ENCODE results near the gene MYO3B. TPM values are rescaled to one million over a fixed set of nuclear protein-coding genes. Genes with fewer than 3 reads are reported as not detected.

MYO3B gene
- total RNA-seq, 1 experiment from 2014 or later = not detected

DNA sequence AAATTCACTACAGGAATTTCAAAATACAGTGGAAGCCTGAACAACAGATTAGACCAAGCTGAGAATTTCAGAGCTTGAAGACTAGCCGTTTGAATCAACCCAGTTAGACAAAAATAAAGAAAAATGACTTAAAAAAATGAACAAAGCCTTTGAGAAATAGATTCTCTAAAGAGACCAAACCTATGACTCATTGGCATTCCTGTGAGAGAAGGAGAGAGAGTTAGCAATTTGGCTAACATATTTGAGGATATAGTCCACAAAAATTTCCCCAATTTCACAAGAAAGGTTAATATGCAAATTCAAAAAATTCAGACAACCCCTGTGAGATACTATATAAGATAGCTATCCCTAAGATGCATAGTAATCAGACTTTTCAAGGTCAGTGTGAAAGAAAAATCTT is 78.0 kb downstream of the MYO3B start:
- no peak overlapping the region for H3K4me3 Mint-ChIP-seq (ENCODE audit: unreplicated experiment)
- ChIA-PET POLR2A (interaction anchor here (0.6 to 1.0 kb wide), 2 partner anchors 11 to 24 kb away, joined by 3 read pairs; no protein-coding TSS in a partner anchor), CTCF (interaction anchor here (0.6 kb wide), 1 partner anchor 334 kb away, joined by 3 read pairs; no protein-coding TSS in a partner anchor)
- peak overlapping the region; percentile 73 for H3K27ac Mint-ChIP-seq (ENCODE audit: low read depth, unreplicated experiment)
- peaks cover 33% of the 10 kb centered on the region for H3K27me3 Mint-ChIP-seq (ENCODE audit: insufficient read depth, unreplicated experiment)
- DNase-seq (ENCODE audit: unreplicated experiment) = peak; percentile 56
- TF ChIP-seq, protein P1, sequence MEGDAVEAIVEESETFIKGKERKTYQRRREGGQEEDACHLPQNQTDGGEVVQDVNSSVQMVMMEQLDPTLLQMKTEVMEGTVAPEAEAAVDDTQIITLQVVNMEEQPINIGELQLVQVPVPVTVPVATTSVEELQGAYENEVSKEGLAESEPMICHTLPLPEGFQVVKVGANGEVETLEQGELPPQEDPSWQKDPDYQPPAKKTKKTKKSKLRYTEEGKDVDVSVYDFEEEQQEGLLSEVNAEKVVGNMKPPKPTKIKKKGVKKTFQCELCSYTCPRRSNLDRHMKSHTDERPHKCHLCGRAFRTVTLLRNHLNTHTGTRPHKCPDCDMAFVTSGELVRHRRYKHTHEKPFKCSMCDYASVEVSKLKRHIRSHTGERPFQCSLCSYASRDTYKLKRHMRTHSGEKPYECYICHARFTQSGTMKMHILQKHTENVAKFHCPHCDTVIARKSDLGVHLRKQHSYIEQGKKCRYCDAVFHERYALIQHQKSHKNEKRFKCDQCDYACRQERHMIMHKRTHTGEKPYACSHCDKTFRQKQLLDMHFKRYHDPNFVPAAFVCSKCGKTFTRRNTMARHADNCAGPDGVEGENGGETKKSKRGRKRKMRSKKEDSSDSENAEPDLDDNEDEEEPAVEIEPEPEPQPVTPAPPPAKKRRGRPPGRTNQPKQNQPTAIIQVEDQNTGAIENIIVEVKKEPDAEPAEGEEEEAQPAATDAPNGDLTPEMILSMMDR (IDR thresholded peaks at IDR 0.05; ENCODE audit: unreplicated experiment) = no peak
- no peaks in the 10 kb centered on the region for H3K9me3 Mint-ChIP-seq (ENCODE audit: unreplicated experiment)
- intact Hi-C loops (cut with micrococcal nuclease) = no loop called here
- no TSS peak for BruUV-seq (replicated peaks)
- H3K36me3 Mint-ChIP-seq (ENCODE audit: insufficient read depth, unreplicated experiment) = no peaks in the 10 kb centered on the region
- peaks cover 12% of the 10 kb centered on the region for H3K4me1 Mint-ChIP-seq (ENCODE audit: insufficient read depth, unreplicated experiment)

DNA sequence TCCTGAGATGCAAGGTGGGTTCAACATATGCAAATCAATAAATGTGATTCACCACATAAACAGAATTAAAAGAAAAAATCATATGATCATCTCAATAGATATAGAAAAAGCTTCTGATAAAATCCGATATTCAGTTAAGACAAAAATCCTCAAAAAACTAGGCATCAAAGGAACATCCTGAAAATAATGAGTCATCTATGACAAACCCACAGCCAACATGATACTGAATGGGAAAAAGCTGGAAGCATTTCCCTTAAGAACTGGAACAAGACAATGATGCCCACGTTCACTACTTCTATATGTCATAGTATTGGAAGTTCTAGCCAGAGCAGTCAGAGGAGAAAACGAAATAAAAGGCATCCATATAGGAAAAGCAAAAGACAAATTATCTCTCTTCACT is 80.4 kb downstream of the MYO3B start:
- ChIA-PET CTCF (no interaction called here), POLR2A (no interaction called here)
- TF ChIP-seq, protein P1 (IDR thresholded peaks at IDR 0.05; ENCODE audit: unreplicated experiment) = no peak
- Mint-ChIP-seq H3K4me1 (ENCODE audit: insufficient read depth, unreplicated experiment) (peaks cover 12% of the 10 kb centered on the region), H3K27me3 (ENCODE audit: insufficient read depth, unreplicated experiment) (peaks cover 22% of the 10 kb centered on the region), H3K27ac (ENCODE audit: low read depth, unreplicated experiment) (no peak overlapping the region), H3K4me3 (ENCODE audit: unreplicated experiment) (no peak overlapping the region), H3K9me3 (ENCODE audit: unreplicated experiment) (no peaks in the 10 kb centered on the region), H3K36me3 (ENCODE audit: insufficient read depth, unreplicated experiment) (no peaks in the 10 kb centered on the region)
- no TSS peak for BruUV-seq (replicated peaks)
- intact Hi-C loops (cut with micrococcal nuclease) = no loop called here
- peak; percentile 32 for DNase-seq (ENCODE audit: unreplicated experiment)

DNA sequence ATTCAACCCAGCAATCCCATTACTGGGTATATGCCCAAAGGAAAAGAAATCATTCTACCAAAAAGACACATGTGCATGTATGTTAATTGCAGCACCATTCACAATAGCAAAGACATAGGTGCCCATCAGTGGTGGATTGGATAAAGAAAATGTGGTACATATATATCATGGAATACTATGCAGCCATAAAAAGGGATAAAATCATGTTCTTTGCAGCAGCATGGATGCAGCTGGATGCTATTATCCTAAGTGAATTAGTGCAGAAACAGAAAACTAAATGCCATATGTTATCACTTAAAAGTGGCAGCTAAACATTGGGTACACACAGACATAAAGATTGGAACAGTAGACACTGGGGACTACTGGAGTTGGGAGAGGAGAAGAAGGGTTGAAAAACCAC is 82.2 kb downstream of the MYO3B start:
- Mint-ChIP-seq H3K4me1 (ENCODE audit: insufficient read depth, unreplicated experiment) (peaks cover 12% of the 10 kb centered on the region), H3K27ac (ENCODE audit: low read depth, unreplicated experiment) (no peak overlapping the region), H3K27me3 (ENCODE audit: insufficient read depth, unreplicated experiment) (peaks cover 15% of the 10 kb centered on the region), H3K4me3 (ENCODE audit: unreplicated experiment) (no peak overlapping the region), H3K9me3 (ENCODE audit: unreplicated experiment) (no peaks in the 10 kb centered on the region), H3K36me3 (ENCODE audit: insufficient read depth, unreplicated experiment) (no peaks in the 10 kb centered on the region)
- TF ChIP-seq, protein P1 (IDR thresholded peaks at IDR 0.05; ENCODE audit: unreplicated experiment) = no peak
- BruUV-seq (replicated peaks) = no TSS peak
- no peak for DNase-seq (ENCODE audit: unreplicated experiment)
- ChIA-PET CTCF (no interaction called here), POLR2A (no interaction called here)
- intact Hi-C loops (cut with micrococcal nuclease) = no loop called here

DNA sequence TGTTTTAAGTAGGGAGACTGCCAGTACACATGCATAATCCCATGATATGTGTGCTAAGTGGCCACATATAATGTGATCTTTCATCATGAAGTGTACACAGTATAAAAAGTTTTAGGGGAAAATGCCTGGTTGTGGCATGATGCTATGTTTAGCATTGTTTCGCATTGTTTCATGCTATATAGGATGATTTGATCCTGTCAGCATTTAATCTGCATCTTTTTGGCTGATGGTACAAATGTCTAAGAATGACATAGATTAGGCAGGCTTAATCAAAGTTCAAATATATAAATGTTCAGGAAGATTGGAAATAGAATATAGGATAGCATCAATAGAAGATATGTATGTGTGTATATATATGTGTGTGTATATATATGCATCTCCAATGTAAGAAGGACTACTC is 83.6 kb downstream of the MYO3B start:
- no peaks in the 10 kb centered on the region for H3K36me3 Mint-ChIP-seq (ENCODE audit: insufficient read depth, unreplicated experiment)
- TF ChIP-seq, protein P1 (IDR thresholded peaks at IDR 0.05; ENCODE audit: unreplicated experiment) = no peak
- DNase-seq (ENCODE audit: unreplicated experiment) = no peak
- H3K27me3 Mint-ChIP-seq (ENCODE audit: insufficient read depth, unreplicated experiment) = peaks cover 15% of the 10 kb centered on the region
- CTCF ChIA-PET = interaction anchor here (1.5 kb wide), 1 partner anchor 63 kb away, joined by 3 read pairs; no protein-coding TSS in a partner anchor
- BruUV-seq (replicated peaks) = no TSS peak
- intact Hi-C loops (cut with micrococcal nuclease) = no loop called here
- no peaks in the 10 kb centered on the region for H3K4me1 Mint-ChIP-seq (ENCODE audit: insufficient read depth, unreplicated experiment)
- H3K4me3 Mint-ChIP-seq (ENCODE audit: unreplicated experiment) = no peak overlapping the region
- no peaks in the 10 kb centered on the region for H3K9me3 Mint-ChIP-seq (ENCODE audit: unreplicated experiment)
- POLR2A ChIA-PET = no interaction called here
- no peak overlapping the region for H3K27ac Mint-ChIP-seq (ENCODE audit: low read depth, unreplicated experiment)
